Neutrophil (primary cell): ENCODE measurements around the gene LMO2.
A peak's percentile ranks its signal among the peaks of the same experiment; 100 is the strongest.

Source experiments
- H3K27ac ChIP-seq: fragments of 200-600 bp; sonication (generic); 2 replicates; pipeline ENCODE4 v1.5.1; 2016; ENCODE audit warnings: mild to moderate bottlenecking, moderate library complexity
- H3K27me3 ChIP-seq: fragments of 200-600 bp; sonication (generic); 2 replicates; pipeline ENCODE4 v1.6.0; 2016; ENCODE audit warnings: mild to moderate bottlenecking
- H3K36me3 ChIP-seq: fragments of 200-600 bp; sonication (generic); 2 replicates; pipeline ENCODE4 v1.5.1; 2017
- H3K4me1 ChIP-seq, 2 experiments: fragments of 200-600 bp in 1 of 2; sonication (generic) in 1 of 2; 1 replicate in 1 of 2; 2 replicates in 1 of 2; pipeline versions ENCODE4 v1.5.1 to v1.6.1; 2013 to 2016; ENCODE audit warnings: low read depth in 1 of 2, low read length in 1 of 2, mild to moderate bottlenecking in 1 of 2, moderate library complexity in 1 of 2; ENCODE audit not compliant: control insufficient read depth in 1 of 2, insufficient read depth in 1 of 2
- H3K4me3 ChIP-seq, 2 experiments: fragments of 200-600 bp in 1 of 2; sonication (generic) in 1 of 2; 1 replicate in 1 of 2; 2 replicates in 1 of 2; pipeline ENCODE4 v1.5.1; 2013 to 2016; ENCODE audit warnings: low read depth in 1 of 2, low read length in 1 of 2, mild to moderate bottlenecking in 1 of 2, moderate library complexity in 1 of 2
- H3K9me3 ChIP-seq: fragments of 200-600 bp; sonication (generic); 2 replicates; pipeline ENCODE4 v1.5.1; 2016
- CTCF ChIP-seq: fragments of 200-600 bp; sonication (generic); IDR thresholded peaks from 2 replicates; pipeline ENCODE4 v1.5.1; 2016; ENCODE audit warnings: antibody characterized with exemption

LMO2 gene

GRCh38 chr11:33863418-33864172 lies 28.3 kb downstream of the LMO2 start:
- peaks cover 62% of the 10 kb centered on the region for H3K36me3 ChIP-seq
- H3K4me1 ChIP-seq: peaks cover 19 to 37% of the 10 kb centered on the region in 2 experiments

GRCh38 chr11:33861941-33862589 lies 29.8 kb downstream of the LMO2 start:
- Histone ChIP-seq H3K4me1 (peaks cover 4 to 27% of the 10 kb centered on the region in 2 experiments), H3K27ac (no peak overlapping the region), H3K9me3 (no peaks in the 10 kb centered on the region), H3K36me3 (peaks cover 74% of the 10 kb centered on the region), H3K27me3 (no peaks in the 10 kb centered on the region), H3K4me3 (no peak overlapping the region)
- TF ChIP-seq CTCF: no peak

More at GRCh38 chr11:33863418-33864172, 28.3 kb downstream of the LMO2 start:
- Histone ChIP-seq H3K9me3 (no peaks in the 10 kb centered on the region), H3K4me3 (no peak overlapping the region), H3K27ac (peak overlapping the region; percentile 35), H3K27me3 (no peaks in the 10 kb centered on the region)
- TF ChIP-seq CTCF: no peak

- Histone ChIP-seq H3K27ac (no peak overlapping the region), H3K36me3 (peaks cover 81% of the 10 kb centered on the region), H3K9me3 (no peaks in the 10 kb centered on the region), H3K27me3 (no peaks in the 10 kb centered on the region), H3K4me3 (no peak overlapping the region), H3K4me1 (peaks cover 0 to 25% of the 10 kb centered on the region in 2 experiments)
- TF ChIP-seq CTCF: no peak
Measured at GRCh38 chr11:33861386-33861785, 30.5 kb downstream of the LMO2 start.

- no peak for TF ChIP-seq CTCF
- Histone ChIP-seq H3K9me3 (no peaks in the 10 kb centered on the region), H3K27ac (peak overlapping the region; percentile 3), H3K36me3 (peaks cover 86% of the 10 kb centered on the region), H3K4me3 (no peak overlapping the region), H3K27me3 (no peaks in the 10 kb centered on the region), H3K4me1 (peaks cover 0 to 20% of the 10 kb centered on the region in 2 experiments)
Measured at GRCh38 chr11:33860926-33861325, 30.9 kb downstream of the LMO2 start.

- peak overlapping the region; percentile 48 for H3K27ac ChIP-seq
- H3K9me3 ChIP-seq: no peaks in the 10 kb centered on the region
- no peak for TF ChIP-seq CTCF
- H3K4me3 ChIP-seq: no peak overlapping the region
- peaks cover 0 to 4% of the 10 kb centered on the region in 2 experiments for H3K4me1 ChIP-seq
- H3K36me3 ChIP-seq: peaks cover 89% of the 10 kb centered on the region
- H3K27me3 ChIP-seq: no peaks in the 10 kb centered on the region
Measured at GRCh38 chr11:33859306-33859705, 32.6 kb downstream of the LMO2 start.
